Colonic mucosa (tissue), 4 donors: ENCODE measurements around the gene IL15RA. TPM values are rescaled to one million over a fixed set of nuclear protein-coding genes. Genes with fewer than 3 reads are reported as not detected.
"Not testable (repeated sequence)": the region's sequence is repeated elsewhere in the genome, so short reads cannot be mapped to it uniquely, and the experiment has no call there.

Source experiments
- DNase-seq: peaks from one replicate; pipeline ENCODE4 v3.0.0-alpha.2; 2020
- H3K27ac ChIP-seq: fragments of 200-600 bp; one replicate; pipeline ENCODE4 v1.8.0; 2021
- H3K27me3 ChIP-seq: fragments of 200-600 bp; one replicate; pipeline ENCODE4 v1.8.0; 2021
- H3K36me3 ChIP-seq: fragments of 200-600 bp; one replicate; pipeline ENCODE4 v1.8.0; 2021
- H3K4me1 ChIP-seq: fragments of 200-600 bp; one replicate; pipeline ENCODE4 v1.8.0; 2021; ENCODE audit warnings: mild to moderate bottlenecking
- H3K4me3 ChIP-seq: fragments of 200-600 bp; one replicate; pipeline ENCODE4 v1.8.0; 2021
- H3K9ac ChIP-seq, 2 donors: one replicate each; pipeline ENCODE4 v1.7.0; 2013; ENCODE audit warnings: control low read depth in 2 of 2, low read depth in 2 of 2, low read length in 2 of 2
- H3K9me3 ChIP-seq: fragments of 200-600 bp; one replicate; pipeline ENCODE4 v1.8.0; 2021
- CTCF ChIP-seq: fragments of 200-600 bp; IDR thresholded peaks from one replicate; pipeline ENCODE4 v1.8.0; 2022; ENCODE audit warnings: antibody characterized with exemption, mild to moderate bottlenecking
- intact Hi-C: fragments of 100-400 bp; cut with DNase I; formaldehyde crosslinking; loops from one replicate; pipeline ENCODE4 v1.14.1; 2022
- total RNA-seq, 2 donors: library from RNA; stranded (reverse); fragmentation: NEBNext Ultra II Directional in 1 of 2; extraction: Animal tissue kit (Norgen Biotek cat#: 25700) in 1 of 2; gene quantifications; one replicate each; pipeline ENCODE4 v1.2.1, GENCODE V29; 2021
- donor health status: healthy.
- donor health status: DM: no; HTN: no; CAD: no.
- donor health status: DM: no; HTN: no; CAD: no.

IL15RA gene
- total RNA-seq, 2 donors from 2014 or later: 11.5 to 16.0 TPM

- Histone ChIP-seq H3K36me3 (peaks cover 29% of the 10 kb centered on the region), H3K4me3 (no peak overlapping the region), H3K9ac (no peak overlapping the region), H3K27me3 (no peaks in the 10 kb centered on the region), H3K4me1 (no peaks in the 10 kb centered on the region), H3K9me3 (no peaks in the 10 kb centered on the region), H3K27ac (no peak overlapping the region)
- TF ChIP-seq CTCF: no peak
- intact Hi-C loops: no loop called here
- DNase-seq: no peak
These were observed 61.9 kb downstream of the IL15RA start for GRCh38 chr10:5915451-5915850.

- Histone ChIP-seq H3K9ac (no peak overlapping the region), H3K9me3 (no peaks in the 10 kb centered on the region), H3K4me1 (no peaks in the 10 kb centered on the region), H3K27ac (peak overlapping the region; percentile 22), H3K27me3 (no peaks in the 10 kb centered on the region), H3K4me3 (no peak overlapping the region), H3K36me3 (peaks cover 39% of the 10 kb centered on the region)
- no peak for DNase-seq
- intact Hi-C loops: no loop called here
- no peak for TF ChIP-seq CTCF
These were observed 63.6 kb downstream of the IL15RA start for GRCh38 chr10:5913736-5914135.

GRCh38 chr10:5911670-5912069 lies 65.7 kb downstream of the IL15RA start:
- DNase-seq: no peak
- Histone ChIP-seq H3K9me3 (no peaks in the 10 kb centered on the region), H3K27me3 (no peaks in the 10 kb centered on the region), H3K36me3 (peaks cover 39% of the 10 kb centered on the region), H3K4me1 (no peaks in the 10 kb centered on the region), H3K9ac (no peak overlapping the region), H3K27ac (no peak overlapping the region), H3K4me3 (no peak overlapping the region)
- TF ChIP-seq CTCF: no peak
- intact Hi-C loops: no loop called here

- no peak overlapping the region for H3K9ac ChIP-seq
- no peak overlapping the region for H3K4me3 ChIP-seq
- no peaks in the 10 kb centered on the region for H3K27me3 ChIP-seq
- no peaks in the 10 kb centered on the region for H3K4me1 ChIP-seq
- peaks cover 35% of the 10 kb centered on the region for H3K36me3 ChIP-seq
- no peaks in the 10 kb centered on the region for H3K9me3 ChIP-seq
- intact Hi-C loops: no loop called here
- no peak overlapping the region for H3K27ac ChIP-seq
- DNase-seq: no peak
- TF ChIP-seq CTCF: no peak
These were observed 66.8 kb downstream of the IL15RA start for GRCh38 chr10:5910323-5911100.

- DNase-seq, intact Hi-C loops, H3K9ac ChIP-seq, H3K27ac ChIP-seq, H3K4me3 ChIP-seq, H3K27me3 ChIP-seq, H3K9me3 ChIP-seq, H3K4me1 ChIP-seq: not testable (repeated sequence)
- peaks cover 26% of the 10 kb centered on the region for H3K36me3 ChIP-seq
These were observed 68.7 kb downstream of the IL15RA start for GRCh38 chr10:5908676-5909075.

GRCh38 chr10:5906651-5907050 lies 70.7 kb downstream of the IL15RA start:
- peaks cover 22% of the 10 kb centered on the region for H3K36me3 ChIP-seq
- H3K9me3 ChIP-seq: no peaks in the 10 kb centered on the region

More at GRCh38 chr10:5906651-5907050, 70.7 kb downstream of the IL15RA start:
- DNase-seq: no peak
- H3K27ac ChIP-seq: no peak overlapping the region
- H3K4me1 ChIP-seq: no peaks in the 10 kb centered on the region
- TF ChIP-seq CTCF: no peak
- intact Hi-C loops: no loop called here
- H3K4me3 ChIP-seq: no peak overlapping the region
- H3K9ac ChIP-seq: no peak overlapping the region
- no peaks in the 10 kb centered on the region for H3K27me3 ChIP-seq
